MM.1S (cell line): ENCODE results near the gene DENND1A.

Source experiments
- DNase-seq: peaks from one replicate; pipeline ENCODE4 v3.0.0-alpha.2; 2015
- H2AFZ ChIP-seq: fragments of 300-600 bp; sonication (generic); 2 replicates; pipeline ENCODE4 v1.6.0; 2016; ENCODE audit warnings: antibody characterized with exemption, low read length
- H3F3A ChIP-seq: fragments of 300-600 bp; sonication (generic); 2 replicates; pipeline ENCODE4 v1.6.1; 2016; ENCODE audit warnings: mild to moderate bottlenecking, antibody characterized with exemption, low read length, moderate library complexity, mixed read lengths; ENCODE audit not compliant: insufficient read depth
- H3K27ac ChIP-seq: fragments of 300-600 bp; sonication (generic); 2 replicates; pipeline ENCODE4 v1.5.1; 2016; ENCODE audit warnings: mild to moderate bottlenecking, low read length
- H3K27me3 ChIP-seq: fragments of 300-600 bp; sonication (generic); replicated peaks from 2 replicates; pipeline ENCODE4 v1.6.0; 2016; ENCODE audit warnings: low read length; ENCODE audit not compliant: insufficient read depth
- H3K36me3 ChIP-seq: fragments of 300-600 bp; sonication (generic); replicated peaks from 2 replicates; pipeline ENCODE4 v1.6.1; 2016; ENCODE audit warnings: mild to moderate bottlenecking, low read length, mixed read lengths; ENCODE audit not compliant: insufficient read depth
- H3K4me1 ChIP-seq: fragments of 300-600 bp; sonication (generic); 2 replicates; pipeline ENCODE4 v1.6.1; 2016; ENCODE audit warnings: low read length, mixed read lengths
- H3K4me2 ChIP-seq: fragments of 300-600 bp; sonication (generic); 2 replicates; pipeline ENCODE4 v1.6.0; 2016; ENCODE audit warnings: low read depth, low read length
- H3K4me3 ChIP-seq: fragments of 300-600 bp; sonication (generic); 2 replicates; pipeline ENCODE4 v1.5.1; 2016; ENCODE audit warnings: low read length, mixed read lengths
- H3K79me2 ChIP-seq: fragments of 300-600 bp; sonication (generic); 2 replicates; pipeline ENCODE4 v1.6.1; 2016; ENCODE audit warnings: mixed run types, low read length, mixed read lengths
- H3K9ac ChIP-seq: fragments of 300-600 bp; sonication (generic); 2 replicates; pipeline ENCODE4 v1.6.1; 2016; ENCODE audit warnings: low read length, mixed read lengths
- H3K9me2 ChIP-seq: fragments of 300-600 bp; sonication (generic); replicated peaks from 2 replicates; pipeline ENCODE4 v1.6.1; 2016; ENCODE audit warnings: mild to moderate bottlenecking, low read length, mixed read lengths; ENCODE audit not compliant: insufficient read depth
- H3K9me3 ChIP-seq: fragments of 300-600 bp; sonication (generic); replicated peaks from 2 replicates; pipeline ENCODE4 v1.6.1; 2016; ENCODE audit warnings: mild to moderate bottlenecking, low read length, mixed read lengths; ENCODE audit not compliant: insufficient read depth
- H4K20me1 ChIP-seq: fragments of 300-600 bp; sonication (generic); 2 replicates; pipeline ENCODE4 v1.6.1; 2016; ENCODE audit warnings: mild to moderate bottlenecking, low read length, moderate library complexity, mixed read lengths; ENCODE audit not compliant: insufficient read depth
- CTCF ChIP-seq: fragments of 300-600 bp; sonication (generic); IDR thresholded peaks from 2 replicates; pipeline ENCODE4 v1.5.1; 2016; ENCODE audit warnings: antibody characterized with exemption, low read length, mixed read lengths
- EZH2 ChIP-seq: fragments of 300-600 bp; sonication (generic); optimal IDR thresholded peaks from 2 replicates; pipeline ENCODE3; 2017; ENCODE audit warnings: low read depth, mild to moderate bottlenecking, antibody characterized with exemption, low read length, mixed read lengths
- EZH2phosphoT487 ChIP-seq: fragments of 300-600 bp; sonication (generic); IDR thresholded peaks from 2 replicates; pipeline ENCODE4 v1.6.1; 2018; ENCODE audit warnings: antibody characterized with exemption, low read length

Gene DENND1A

GRCh38 chr9:123358181-123358905 is 571.6 kb downstream of the DENND1A start:
- DNase-seq, result no peak
- H3K9ac ChIP-seq, result no peak overlapping the region
- no peaks in the 10 kb centered on the region for H3K9me2 ChIP-seq
- no peaks in the 10 kb centered on the region for H3F3A ChIP-seq
- no peak overlapping the region for H3K4me3 ChIP-seq
- no peak overlapping the region for H2AFZ ChIP-seq
- H3K79me2 ChIP-seq, result no peaks in the 10 kb centered on the region
- H4K20me1 ChIP-seq, result no peaks in the 10 kb centered on the region
- no peaks in the 10 kb centered on the region for H3K27me3 ChIP-seq
- H3K9me3 ChIP-seq, result no peaks in the 10 kb centered on the region
- no peak overlapping the region for H3K4me2 ChIP-seq
- H3K4me1 ChIP-seq, result peaks cover 17% of the 10 kb centered on the region
- no peak overlapping the region for H3K27ac ChIP-seq
- no peaks in the 10 kb centered on the region for H3K36me3 ChIP-seq
- no peak for TF ChIP-seq EZH2phosphoT487

- Histone ChIP-seq H3K4me1 (peaks cover 17% of the 10 kb centered on the region), H3K9me3 (no peaks in the 10 kb centered on the region), H2AFZ (no peak overlapping the region), H3K4me3 (no peak overlapping the region), H3K79me2 (no peaks in the 10 kb centered on the region), H3K9me2 (no peaks in the 10 kb centered on the region), H3K27ac (no peak overlapping the region), H3K27me3 (no peaks in the 10 kb centered on the region), H3K9ac (no peak overlapping the region), H3F3A (no peaks in the 10 kb centered on the region), H3K4me2 (no peak overlapping the region), H4K20me1 (no peaks in the 10 kb centered on the region), H3K36me3 (no peaks in the 10 kb centered on the region)
- no peak for DNase-seq
- TF ChIP-seq EZH2phosphoT487, result no peak
- no peak for TF ChIP-seq EZH2
- TF ChIP-seq CTCF, result no peak
Observed at GRCh38 chr9:123357743-123358059, 572.2 kb downstream of the DENND1A start.

- Histone ChIP-seq H3F3A (no peaks in the 10 kb centered on the region), H3K27me3 (no peaks in the 10 kb centered on the region), H3K9ac (no peak overlapping the region), H3K4me1 (peaks cover 17% of the 10 kb centered on the region), H3K9me3 (no peaks in the 10 kb centered on the region), H3K9me2 (no peaks in the 10 kb centered on the region), H2AFZ (no peak overlapping the region), H3K4me2 (no peak overlapping the region), H3K79me2 (no peaks in the 10 kb centered on the region), H3K36me3 (no peaks in the 10 kb centered on the region), H3K4me3 (no peak overlapping the region), H4K20me1 (no peaks in the 10 kb centered on the region), H3K27ac (no peak overlapping the region)
- TF ChIP-seq EZH2phosphoT487 (no peak), EZH2 (no peak), CTCF (no peak)
- no peak for DNase-seq
Observed at GRCh38 chr9:123356851-123357742, 572.8 kb downstream of the DENND1A start.
